Effector memory CD4-positive, alpha-beta T cell (primary cell): ENCODE data around the gene GH2.
"Not testable (repeated sequence)": the region's sequence is repeated elsewhere in the genome, so short reads cannot be mapped to it uniquely, and the experiment has no call there.

Experiments
- DNase-seq, 3 donors: peaks; one replicate each; pipeline ENCODE4 v3.0.0-alpha.2; 2020
- H3K27ac ChIP-seq: 2 replicates; pipeline ENCODE4 v1.7.0; 2013; ENCODE audit warnings: mild to moderate bottlenecking, low read length, moderate library complexity; ENCODE audit not compliant: insufficient read depth, poor library complexity, severe bottlenecking
- H3K27me3 ChIP-seq: replicated peaks from 2 replicates; pipeline ENCODE4 v1.7.0; 2013; ENCODE audit warnings: mild to moderate bottlenecking, low read length; ENCODE audit not compliant: insufficient read depth, control insufficient read depth, poor library complexity, severe bottlenecking
- H3K36me3 ChIP-seq: 2 replicates; pipeline ENCODE4 v1.7.0; 2013; ENCODE audit warnings: mild to moderate bottlenecking, low read length, moderate library complexity; ENCODE audit not compliant: control insufficient read depth, insufficient read depth
- H3K4me1 ChIP-seq: 2 replicates; pipeline ENCODE4 v1.7.0; 2013; ENCODE audit warnings: low read length, mild to moderate bottlenecking; ENCODE audit not compliant: control insufficient read depth, insufficient read depth, poor library complexity, severe bottlenecking
- H3K4me3 ChIP-seq: 2 replicates; pipeline ENCODE4 v1.7.0; 2013; ENCODE audit warnings: low read length, low read depth, mild to moderate bottlenecking; ENCODE audit not compliant: insufficient read depth, poor library complexity, severe bottlenecking
- H3K9me3 ChIP-seq: 2 replicates; pipeline ENCODE4 v1.7.0; 2013; ENCODE audit warnings: mild to moderate bottlenecking, low read length, moderate library complexity; ENCODE audit not compliant: control insufficient read depth

Gene GH2

DNA sequence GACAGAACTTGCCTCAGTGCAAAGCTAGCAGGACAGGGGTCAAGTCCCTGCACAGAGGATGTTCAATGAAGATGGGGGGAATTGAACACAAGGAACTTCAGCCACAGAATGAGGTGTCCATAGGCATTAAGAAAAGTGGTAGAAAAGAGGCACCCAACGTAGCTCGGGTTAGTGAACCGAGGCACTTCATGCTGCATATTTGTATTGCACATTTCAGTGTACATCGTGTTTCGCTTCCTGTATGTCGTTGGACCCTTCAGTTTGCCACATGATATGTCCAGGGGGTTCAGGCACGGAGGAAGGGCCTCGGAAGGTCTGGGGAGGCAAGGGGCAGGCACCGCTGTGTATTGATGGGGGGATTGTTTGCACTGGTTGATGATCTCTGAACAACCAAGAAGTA is 3.3 kb downstream of the GH2 start:
- H3K36me3 ChIP-seq, DNase-seq, H3K4me1 ChIP-seq, H3K27me3 ChIP-seq, H3K4me3 ChIP-seq, H3K9me3 ChIP-seq, H3K27ac ChIP-seq: not testable (repeated sequence)

DNA sequence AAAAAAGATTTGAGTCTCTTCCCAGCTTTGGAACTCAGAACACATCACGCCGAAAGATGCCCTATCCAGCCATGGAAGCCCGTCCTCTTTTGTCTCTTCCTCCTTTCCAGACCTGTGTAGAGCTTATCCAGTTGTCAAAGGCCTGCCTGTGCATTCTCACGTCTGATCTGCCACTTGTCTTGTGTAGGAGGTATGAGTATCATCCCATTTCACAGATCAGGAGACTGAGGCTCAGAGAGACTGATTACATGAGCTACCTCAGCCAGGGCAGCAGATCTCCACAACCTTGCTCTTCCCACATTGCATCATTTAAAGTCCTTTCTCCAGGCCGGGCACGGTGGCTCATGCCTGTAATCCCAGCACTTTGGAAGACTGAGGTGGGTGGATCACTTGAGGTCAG is 7.1 kb downstream of the GH2 start:
- H3K27ac ChIP-seq, H3K27me3 ChIP-seq, DNase-seq, H3K9me3 ChIP-seq, H3K4me1 ChIP-seq, H3K4me3 ChIP-seq, H3K36me3 ChIP-seq: not testable (repeated sequence)

DNA sequence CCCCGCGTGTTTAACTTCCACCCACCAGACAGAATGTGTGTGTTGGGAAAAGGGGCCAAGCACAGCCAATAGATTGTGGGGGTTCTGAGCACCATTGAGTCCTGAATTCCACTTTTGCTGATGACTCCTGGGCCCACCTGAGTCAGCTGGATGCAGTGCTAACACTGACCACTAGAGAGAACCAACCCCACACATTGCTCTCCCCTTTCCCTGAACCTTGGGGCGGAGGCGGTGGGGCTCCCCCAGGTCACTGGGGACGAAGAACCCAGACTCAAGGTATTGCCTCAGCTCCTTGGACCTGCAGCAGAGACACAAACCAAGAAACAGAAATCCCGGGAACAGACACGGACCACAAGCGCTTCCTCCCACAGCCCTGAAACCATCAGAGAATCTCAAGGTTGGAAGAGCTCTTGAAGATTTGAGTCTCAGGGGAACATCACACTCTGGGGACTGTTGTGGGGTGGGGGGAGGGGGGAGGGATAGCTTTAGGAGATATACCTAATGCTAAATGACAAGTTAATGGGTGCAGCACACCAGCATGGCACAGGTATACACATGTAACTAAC is 7.6 kb downstream of the GH2 start:
- not testable (repeated sequence) for DNase-seq

GRCh38 chr17:63873577-63873976 is 8.2 kb downstream of the GH2 start, which contains the start of gene CSH2:
CSH2 (minus strand) TSS chr17:63873677; CDS start chr17:63873614, 63 bp downstream.
- DNase-seq, result not testable (repeated sequence)

More for the DNA sequence above, 7.6 kb downstream of the GH2 start:
- H3K4me3 ChIP-seq, H3K27me3 ChIP-seq, H3K27ac ChIP-seq, H3K9me3 ChIP-seq, H3K4me1 ChIP-seq, H3K36me3 ChIP-seq: not testable (repeated sequence)

GRCh38 chr17:63871646-63872365 is 9.9 kb downstream of the GH2 start:
- not testable (repeated sequence) for DNase-seq, H3K4me1 ChIP-seq, H3K27ac ChIP-seq, H3K27me3 ChIP-seq, H3K9me3 ChIP-seq, H3K36me3 ChIP-seq, H3K4me3 ChIP-seq

More at GRCh38 chr17:63873577-63873976, 8.2 kb downstream of the GH2 start, which contains the start of gene CSH2:
- not testable (repeated sequence) for H3K36me3 ChIP-seq, H3K4me1 ChIP-seq, H3K27ac ChIP-seq, H3K27me3 ChIP-seq, H3K9me3 ChIP-seq, H3K4me3 ChIP-seq

- H3K9me3 ChIP-seq, H3K27me3 ChIP-seq, H3K27ac ChIP-seq, H3K4me3 ChIP-seq, H3K36me3 ChIP-seq, H3K4me1 ChIP-seq, DNase-seq: not testable (repeated sequence)
These were observed 11.5 kb downstream of the GH2 start for GRCh38 chr17:63870292-63870665.

GRCh38 chr17:63869491-63870291 is 12.1 kb downstream of the GH2 start:
- H3K4me1 ChIP-seq, H3K36me3 ChIP-seq, H3K27me3 ChIP-seq, H3K27ac ChIP-seq, H3K9me3 ChIP-seq, DNase-seq, H3K4me3 ChIP-seq: not testable (repeated sequence)

DNA sequence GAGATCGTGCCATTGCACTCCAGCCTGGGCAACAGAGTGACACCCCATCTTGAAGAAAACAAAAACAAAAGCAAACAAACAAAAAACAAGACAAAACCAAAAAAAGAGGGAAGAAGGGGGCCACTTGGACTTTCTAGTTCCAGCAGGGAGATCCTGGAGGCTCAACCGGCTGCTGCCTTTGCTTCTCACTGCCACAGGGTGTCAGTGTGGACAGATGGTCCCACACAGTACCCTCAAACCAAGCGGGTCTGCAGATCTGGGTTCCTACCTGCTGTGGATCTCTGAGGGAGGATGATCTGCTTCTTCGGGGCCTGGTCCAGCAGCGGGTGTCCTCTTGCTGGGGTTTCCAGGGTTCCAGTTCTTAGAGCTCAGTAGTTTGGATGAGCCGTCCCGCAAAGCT is 15.1 kb downstream of the GH2 start:
- H3K27ac ChIP-seq, H3K4me3 ChIP-seq, DNase-seq, H3K9me3 ChIP-seq, H3K27me3 ChIP-seq, H3K36me3 ChIP-seq, H3K4me1 ChIP-seq: not testable (repeated sequence)

DNA sequence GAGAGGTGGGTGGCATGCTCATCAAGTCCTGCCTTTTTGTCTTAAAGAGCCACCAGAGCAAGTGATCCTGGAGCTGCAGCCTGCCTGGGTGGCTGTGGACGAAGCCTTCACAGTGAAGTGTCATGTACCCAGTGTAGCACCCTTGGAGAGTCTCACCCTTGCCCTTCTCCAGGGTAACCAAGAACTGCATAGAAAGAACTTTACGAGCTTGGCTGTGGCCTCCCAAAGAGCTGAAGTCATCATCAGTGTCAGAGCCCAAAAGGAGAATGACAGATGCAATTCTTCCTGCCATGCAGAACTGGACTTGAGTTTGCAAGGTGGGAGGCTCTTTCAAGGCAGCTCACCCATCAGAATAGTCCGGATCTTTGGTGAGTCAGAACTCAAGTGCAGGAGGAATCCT is 22.5 kb downstream of the GH2 start:
- Histone ChIP-seq H3K36me3 (no peaks in the 10 kb centered on the region), H3K27ac (no peak overlapping the region), H3K4me1 (no peaks in the 10 kb centered on the region), H3K27me3 (no peaks in the 10 kb centered on the region), H3K9me3 (no peaks in the 10 kb centered on the region), H3K4me3 (no peak overlapping the region)
- no peak for DNase-seq

- not testable (repeated sequence) for H3K36me3 ChIP-seq, DNase-seq, H3K9me3 ChIP-seq, H3K27me3 ChIP-seq, H3K27ac ChIP-seq, H3K4me1 ChIP-seq, H3K4me3 ChIP-seq
These were observed 25.3 kb downstream of the GH2 start for GRCh38 chr17:63856425-63856824.
